GM18519 (cell line): ENCODE measurements around the gene PTPRZ1.

Experiments used
- ATAC-seq: cut with Tn5 transposase; IDR thresholded peaks from one replicate; pipeline ENCODE4 v1.9.1; 2021; ENCODE audit warnings: mild to moderate bottlenecking, moderate library complexity; ENCODE audit not compliant: unreplicated experiment, low FRiP score

PTPRZ1 gene

GRCh38 chr7:121945480-121946236 is 72.7 kb downstream of the PTPRZ1 start:
- ATAC-seq: no peak

GRCh38 chr7:121953164-121953563 is 80.2 kb downstream of the PTPRZ1 start:
- ATAC-seq: no peak

GRCh38 chr7:121953601-121954000 is 80.6 kb downstream of the PTPRZ1 start:
- no peak for ATAC-seq

GRCh38 chr7:121954803-121955202 is 81.8 kb downstream of the PTPRZ1 start:
- ATAC-seq: no peak

- ATAC-seq: no peak
These were observed 84.7 kb downstream of the PTPRZ1 start for GRCh38 chr7:121957626-121958025.

GRCh38 chr7:121960678-121961077 is 87.7 kb downstream of the PTPRZ1 start:
- ATAC-seq: no peak

- no peak for ATAC-seq
These were observed 88.3 kb downstream of the PTPRZ1 start for GRCh38 chr7:121961089-121961867.

GRCh38 chr7:121966276-121966934 is 93.4 kb downstream of the PTPRZ1 start:
- ATAC-seq: no peak

- no peak for ATAC-seq
These were observed 94.0 kb downstream of the PTPRZ1 start for GRCh38 chr7:121966935-121967332.

- ATAC-seq: no peak
These were observed 112.6 kb downstream of the PTPRZ1 start for GRCh38 chr7:121985476-121986030.

- no peak for ATAC-seq
These were observed 119.1 kb downstream of the PTPRZ1 start for GRCh38 chr7:121992068-121992467.

- peak; percentile 83 for ATAC-seq
These were observed 121.9 kb downstream of the PTPRZ1 start for GRCh38 chr7:121994625-121995410.

GRCh38 chr7:122006687-122007086 is 133.7 kb downstream of the PTPRZ1 start:
- ATAC-seq: no peak

GRCh38 chr7:122010116-122010515 is 137.2 kb downstream of the PTPRZ1 start:
- ATAC-seq: no peak

GRCh38 chr7:122013065-122013464 is 140.1 kb downstream of the PTPRZ1 start:
- ATAC-seq: peak; percentile 51

GRCh38 chr7:122013630-122014029 is 140.7 kb downstream of the PTPRZ1 start:
- ATAC-seq: no peak

GRCh38 chr7:122014697-122015096 is 141.7 kb downstream of the PTPRZ1 start:
- ATAC-seq: no peak

- ATAC-seq: no peak
These were observed 145.1 kb downstream of the PTPRZ1 start for GRCh38 chr7:122018032-122018431.

- ATAC-seq: no peak
These were observed 154.1 kb downstream of the PTPRZ1 start for GRCh38 chr7:122027058-122027457.

- no peak for ATAC-seq
These were observed 160.7 kb downstream of the PTPRZ1 start for GRCh38 chr7:122033641-122034040.
